Measurements from ENCODE around the gene LRMDA. TPM values are rescaled to one million over a fixed set of nuclear protein-coding genes. Genes with fewer than 3 reads are reported as not detected.
A peak's percentile ranks its signal among the peaks of the same experiment; 100 is the strongest.

Gene LRMDA
- total and polyA plus RNA-seq, 10 of the 15 experiments (the other 5 are each of a cell fraction or from before 2014, with no cell fraction given): 0.07 to 0.54 (median 0.29) TPM; not detected in 4

- FAIRE-seq: no peak
- ChIA-PET SMC1A (ENCODE audit: uncharacterized antibody, unreplicated experiment) (interaction anchor here (0.6 to 3.8 kb wide), 22 partner anchors 8 to 165 kb away, joined by 3 to 20 read pairs (median 4); partner anchors contain the start of gene LRMDA), RAD21 (ENCODE audit: unreplicated experiment) (interaction anchor here (0.8 to 3.4 kb wide), 15 partner anchors 19 to 550 kb away, joined by 3 to 13 read pairs (median 4); partner anchors contain the start of genes LRMDA and ZNF503), CTCF (interaction anchor here (1.0 to 1.9 kb wide), 4 partner anchors 11 to 421 kb away, joined by 3 to 6 read pairs (median 5); partner anchors contain the start of gene ZNF503), POLR2A (interaction anchor here (0.9 to 1.4 kb wide), 6 partner anchors 11 to 128 kb away, joined by 3 to 5 read pairs (median 3); no protein-coding TSS in a partner anchor)
- Histone ChIP-seq H3K79me2 (ENCODE audit: control insufficient read depth, insufficient read depth, low read length) (no peaks in the 10 kb centered on the region), H3K36me3 (ENCODE audit: control insufficient read depth in 2 of 2, insufficient read depth in 2 of 2, low read length in 1 of 2) (no peaks in the 10 kb centered on the region), H3K9me3 (replicated peaks; ENCODE audit: control insufficient read depth, insufficient read depth, low read length) (no peaks in the 10 kb centered on the region), H2AFZ (ENCODE audit: control insufficient read depth, low read depth, low read length) (no peak overlapping the region), H3K4me3 (no peak overlapping the region), H3K9ac (ENCODE audit: control insufficient read depth, insufficient read depth, low read length) (no peak overlapping the region), H3K4me2 (ENCODE audit: control insufficient read depth, insufficient read depth) (no peak overlapping the region), H3K27ac (ENCODE audit: control insufficient read depth, insufficient read depth) (no peak overlapping the region), H3K4me1 (ENCODE audit: control insufficient read depth, insufficient read depth, low read length) (no peaks in the 10 kb centered on the region), H4K20me1 (ENCODE audit: control insufficient read depth, insufficient read depth) (no peaks in the 10 kb centered on the region), H3K27me3 (replicated peaks in 1 of 2; ENCODE audit: control insufficient read depth in 2 of 2, insufficient read depth in 2 of 2, low read length in 1 of 2) (no peaks in the 10 kb centered on the region)
- no peak for ATAC-seq
- intact Hi-C loops (cut with micrococcal nuclease; ENCODE audit: unreplicated experiment) (no loop called here), in situ Hi-C loops (cut with MboI) (no loop called here)
- no peak for DNase-seq (ENCODE audit: low read depth, low spot score)
- TF ChIP-seq IRF5 (IDR thresholded peaks at IDR 0.05; ENCODE audit: borderline replicate concordance): no peak
- TF ChIP-seq BHLHE40 (IDR thresholded peaks at IDR 0.05; ENCODE audit: borderline replicate concordance in 1 of 2, low read depth in 2 of 2, low read length in 1 of 2): 0 out of 4 replicates have a peak, but pooled peaks of 1 of the 2 experiments have one; percentile 9
- WGBS (ENCODE audit: insufficient coverage, insufficient replicate concordance, low lambda C conversion rate, missing lambda C conversion rate): 0% methylated on average over 2 of the region's 2 CpGs
- no TSS peak for BruUV-seq (replicated peaks)
Measured at GRCh38 chr10:75486591-75486990, 55.2 kb downstream of the LRMDA start.

GRCh38 chr10:75487087-75487754 lies 55.8 kb downstream of the LRMDA start:
- in situ Hi-C loops (cut with MboI) (no loop called here), intact Hi-C loops (cut with micrococcal nuclease; ENCODE audit: unreplicated experiment) (no loop called here)
- Histone ChIP-seq H2AFZ (ENCODE audit: control insufficient read depth, low read depth, low read length) (no peak overlapping the region), H3K36me3 (ENCODE audit: control insufficient read depth in 2 of 2, insufficient read depth in 2 of 2, low read length in 1 of 2) (no peaks in the 10 kb centered on the region), H3K27ac (ENCODE audit: control insufficient read depth, insufficient read depth) (no peak overlapping the region), H4K20me1 (ENCODE audit: control insufficient read depth, insufficient read depth) (no peaks in the 10 kb centered on the region), H3K9me3 (replicated peaks; ENCODE audit: control insufficient read depth, insufficient read depth, low read length) (no peaks in the 10 kb centered on the region), H3K9ac (ENCODE audit: control insufficient read depth, insufficient read depth, low read length) (no peak overlapping the region), H3K4me1 (ENCODE audit: control insufficient read depth, insufficient read depth, low read length) (no peaks in the 10 kb centered on the region), H3K4me2 (ENCODE audit: control insufficient read depth, insufficient read depth) (no peak overlapping the region), H3K4me3 (no peak overlapping the region), H3K79me2 (ENCODE audit: control insufficient read depth, insufficient read depth, low read length) (no peaks in the 10 kb centered on the region), H3K27me3 (replicated peaks in 1 of 2; ENCODE audit: control insufficient read depth in 2 of 2, insufficient read depth in 2 of 2, low read length in 1 of 2) (no peaks in the 10 kb centered on the region)
- RAD21 ChIA-PET (ENCODE audit: unreplicated experiment): interaction anchor here (0.6 to 3.4 kb wide), 27 partner anchors 19 to 549 kb away, joined by 3 to 13 read pairs (median 3); partner anchors contain the start of genes LRMDA and ZNF503
- SMC1A ChIA-PET (ENCODE audit: uncharacterized antibody, unreplicated experiment): interaction anchor here (0.6 to 3.8 kb wide), 29 partner anchors 9 to 231 kb away, joined by 3 to 20 read pairs (median 4); partner anchors contain the start of gene LRMDA
- CTCF ChIA-PET: interaction anchor here (0.8 to 1.9 kb wide), 7 partner anchors 11 to 420 kb away, joined by 3 to 6 read pairs (median 4); partner anchors contain the start of gene ZNF503
- peak; percentile 92 for ATAC-seq
- no peak for FAIRE-seq
- POLR2A ChIA-PET: interaction anchor here (0.7 to 1.4 kb wide), 6 partner anchors 15 to 127 kb away, joined by 3 to 6 read pairs (median 4); no protein-coding TSS in a partner anchor
- 11% methylated on average over 4 of the region's 4 CpGs for WGBS (ENCODE audit: insufficient coverage, insufficient replicate concordance, low lambda C conversion rate, missing lambda C conversion rate)
- peak; percentile 19 for DNase-seq (ENCODE audit: low read depth, low spot score)
- BruUV-seq (replicated peaks): no TSS peak
- TF ChIP-seq SMAD1 (IDR thresholded peaks at IDR 0.05; ENCODE audit: low read depth, partially characterized antibody): no peak
- TF ChIP-seq STAT3 (IDR thresholded peaks at IDR 0.05; ENCODE audit: low read depth, low read length): no peak
- no peak for TF ChIP-seq WRNIP1 (IDR thresholded peaks at IDR 0.05; ENCODE audit: borderline replicate concordance, low read depth, low read length)
- no peak for TF ChIP-seq BACH1 (IDR thresholded peaks at IDR 0.05; ENCODE audit: borderline replicate concordance)
- no peak for TF ChIP-seq RB1 (IDR thresholded peaks at IDR 0.05; ENCODE audit: borderline replicate concordance)
- no peak for TF ChIP-seq E4F1 (IDR thresholded peaks at IDR 0.05; ENCODE audit: borderline replicate concordance, partially characterized antibody)
- TF ChIP-seq HDGF (IDR thresholded peaks at IDR 0.05): no peak
- no peak for TF ChIP-seq SUPT20H (IDR thresholded peaks at IDR 0.05; ENCODE audit: borderline replicate concordance, control insufficient read depth, low read depth, low read length)
- TF ChIP-seq SUZ12 (IDR thresholded peaks at IDR 0.05; ENCODE audit: unreplicated experiment): no peak

All from GM12878 (cell line).